Upper lobe of left lung (tissue), 4 donors: ENCODE data around the gene THTPA.

Experiments used
- EP300 ChIP-seq, 4 donors: sonication (generic); formaldehyde crosslinking; IDR thresholded peaks; one replicate each; pipeline ENCODE4 v1.5.1; 2017; ENCODE audit warnings: antibody characterized with exemption in 4 of 4, control low read depth in 2 of 4
- POLR2A ChIP-seq, 4 donors: fragments of 450-650 bp; IDR thresholded peaks; one replicate each; pipeline ENCODE4 v1.5.1; 2016 to 2017; ENCODE audit warnings: antibody characterized with exemption in 4 of 4, mild to moderate bottlenecking in 2 of 4
- POLR2AphosphoS5 ChIP-seq, 2 donors: sonication (generic); formaldehyde crosslinking; IDR thresholded peaks; one replicate each; pipeline ENCODE4 v1.5.1; 2017; ENCODE audit warnings: antibody characterized with exemption in 2 of 2
- TF ChIP-seq, protein P1 (sequence below), 6 experiments: fragments of 450-650 bp in 4 of 6; fragments of 200-600 bp in 2 of 6; sonication (generic) in 2 of 6; IDR thresholded peaks; one replicate each; pipeline ENCODE4 v1.5.1; 2016 to 2019; ENCODE audit warnings: antibody characterized with exemption in 6 of 6

DNA sequence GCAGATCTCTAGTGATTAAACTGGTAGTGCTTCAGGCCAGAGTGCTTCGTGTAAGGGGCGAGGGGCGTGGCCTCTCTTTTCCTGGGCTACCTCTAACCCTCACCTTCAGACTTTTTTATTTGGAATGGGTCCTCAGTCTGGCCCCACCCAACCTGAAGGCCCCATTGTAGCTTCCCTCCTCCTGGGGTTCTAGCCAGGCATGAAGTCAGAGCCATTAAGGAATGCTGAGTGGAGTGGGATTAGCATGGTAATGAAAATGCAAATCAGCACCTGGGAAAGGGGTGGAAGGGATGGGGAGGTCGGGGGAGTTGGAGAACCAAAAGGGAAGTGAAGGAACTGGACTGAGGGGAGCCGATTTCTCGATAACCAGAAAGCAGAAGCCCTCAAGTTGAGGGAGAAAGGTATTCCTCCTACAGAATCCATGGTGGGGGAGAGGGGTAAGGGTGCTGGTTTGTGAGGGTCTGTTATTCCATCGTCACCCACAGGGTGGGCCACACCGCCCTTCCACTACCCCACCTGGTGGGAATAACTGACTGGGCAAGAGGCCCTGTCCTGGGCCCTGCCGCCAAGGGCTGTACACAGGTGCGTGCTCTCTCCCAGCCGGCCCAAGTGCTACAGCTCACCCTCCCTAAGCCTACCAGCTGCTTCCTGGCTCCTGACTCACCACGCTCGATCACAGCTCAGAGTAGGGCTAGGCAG is 18.6 kb upstream of the THTPA start:
- TF ChIP-seq, protein P1, sequence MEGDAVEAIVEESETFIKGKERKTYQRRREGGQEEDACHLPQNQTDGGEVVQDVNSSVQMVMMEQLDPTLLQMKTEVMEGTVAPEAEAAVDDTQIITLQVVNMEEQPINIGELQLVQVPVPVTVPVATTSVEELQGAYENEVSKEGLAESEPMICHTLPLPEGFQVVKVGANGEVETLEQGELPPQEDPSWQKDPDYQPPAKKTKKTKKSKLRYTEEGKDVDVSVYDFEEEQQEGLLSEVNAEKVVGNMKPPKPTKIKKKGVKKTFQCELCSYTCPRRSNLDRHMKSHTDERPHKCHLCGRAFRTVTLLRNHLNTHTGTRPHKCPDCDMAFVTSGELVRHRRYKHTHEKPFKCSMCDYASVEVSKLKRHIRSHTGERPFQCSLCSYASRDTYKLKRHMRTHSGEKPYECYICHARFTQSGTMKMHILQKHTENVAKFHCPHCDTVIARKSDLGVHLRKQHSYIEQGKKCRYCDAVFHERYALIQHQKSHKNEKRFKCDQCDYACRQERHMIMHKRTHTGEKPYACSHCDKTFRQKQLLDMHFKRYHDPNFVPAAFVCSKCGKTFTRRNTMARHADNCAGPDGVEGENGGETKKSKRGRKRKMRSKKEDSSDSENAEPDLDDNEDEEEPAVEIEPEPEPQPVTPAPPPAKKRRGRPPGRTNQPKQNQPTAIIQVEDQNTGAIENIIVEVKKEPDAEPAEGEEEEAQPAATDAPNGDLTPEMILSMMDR (IDR thresholded peaks at IDR 0.05): no peak
- TF ChIP-seq EP300 (IDR thresholded peaks at IDR 0.05) (no peak), POLR2A (IDR thresholded peaks at IDR 0.05) (no peak), POLR2AphosphoS5 (IDR thresholded peaks at IDR 0.05) (no peak)
